Cardiac fibroblast (primary cell): Measurements from ENCODE around the gene CNTNAP2.

Experiments used
- DNase-seq, 2 donors: peaks; one replicate each; pipeline versions ENCODE4 v3.0.0 to v3.0.0-alpha.2; 2010; ENCODE audit warnings: low read depth in 2 of 2
- H3K4me3 ChIP-seq, 2 donors: replicated peaks in 1 of 2; 1 replicate in 1 of 2; 2 replicates in 1 of 2; pipeline ENCODE4 v1.5.1; 2011; ENCODE audit warnings: low read depth in 2 of 2, low read length in 2 of 2, mild to moderate bottlenecking in 2 of 2, moderate library complexity in 1 of 2
- TF ChIP-seq, protein P1 (sequence below): IDR thresholded peaks from one replicate; pipeline ENCODE4 v1.5.1; 2011; ENCODE audit warnings: low read depth, mild to moderate bottlenecking, low read length, inconsistent platforms

CNTNAP2 gene

GRCh38 chr7:147406521-147407135 is 1290.0 kb downstream of the CNTNAP2 start:
- TF ChIP-seq, protein P1, sequence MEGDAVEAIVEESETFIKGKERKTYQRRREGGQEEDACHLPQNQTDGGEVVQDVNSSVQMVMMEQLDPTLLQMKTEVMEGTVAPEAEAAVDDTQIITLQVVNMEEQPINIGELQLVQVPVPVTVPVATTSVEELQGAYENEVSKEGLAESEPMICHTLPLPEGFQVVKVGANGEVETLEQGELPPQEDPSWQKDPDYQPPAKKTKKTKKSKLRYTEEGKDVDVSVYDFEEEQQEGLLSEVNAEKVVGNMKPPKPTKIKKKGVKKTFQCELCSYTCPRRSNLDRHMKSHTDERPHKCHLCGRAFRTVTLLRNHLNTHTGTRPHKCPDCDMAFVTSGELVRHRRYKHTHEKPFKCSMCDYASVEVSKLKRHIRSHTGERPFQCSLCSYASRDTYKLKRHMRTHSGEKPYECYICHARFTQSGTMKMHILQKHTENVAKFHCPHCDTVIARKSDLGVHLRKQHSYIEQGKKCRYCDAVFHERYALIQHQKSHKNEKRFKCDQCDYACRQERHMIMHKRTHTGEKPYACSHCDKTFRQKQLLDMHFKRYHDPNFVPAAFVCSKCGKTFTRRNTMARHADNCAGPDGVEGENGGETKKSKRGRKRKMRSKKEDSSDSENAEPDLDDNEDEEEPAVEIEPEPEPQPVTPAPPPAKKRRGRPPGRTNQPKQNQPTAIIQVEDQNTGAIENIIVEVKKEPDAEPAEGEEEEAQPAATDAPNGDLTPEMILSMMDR: no peak
- no peak overlapping the region for H3K4me3 ChIP-seq
- peak; percentile 40 to 68 for DNase-seq

- H3K4me3 ChIP-seq: no peak overlapping the region
- DNase-seq: no peak
- TF ChIP-seq, protein P1: no peak
These were observed 1294.5 kb downstream of the CNTNAP2 start for GRCh38 chr7:147411096-147411495.

DNA sequence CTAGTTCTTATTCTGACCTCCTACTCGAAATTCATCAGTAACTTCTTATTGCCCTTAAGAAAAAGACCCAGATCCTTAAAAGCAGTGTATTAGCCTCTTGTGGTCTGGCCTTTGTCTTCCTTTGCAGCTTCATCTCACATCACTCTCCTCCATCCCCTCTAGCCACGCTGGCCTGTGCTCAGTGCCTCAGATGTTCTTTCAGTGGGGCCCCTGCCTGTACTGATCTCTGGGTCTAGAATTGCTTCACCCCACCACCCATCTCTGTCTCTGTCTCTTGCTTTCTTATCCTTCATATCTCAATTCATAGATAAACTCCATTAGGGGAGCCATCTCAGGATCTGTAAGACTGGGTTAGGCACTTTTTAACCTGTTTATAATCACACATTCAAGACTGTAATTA is 1295.5 kb downstream of the CNTNAP2 start:
- DNase-seq: no peak
- TF ChIP-seq, protein P1: no peak
- H3K4me3 ChIP-seq: no peak overlapping the region

DNA sequence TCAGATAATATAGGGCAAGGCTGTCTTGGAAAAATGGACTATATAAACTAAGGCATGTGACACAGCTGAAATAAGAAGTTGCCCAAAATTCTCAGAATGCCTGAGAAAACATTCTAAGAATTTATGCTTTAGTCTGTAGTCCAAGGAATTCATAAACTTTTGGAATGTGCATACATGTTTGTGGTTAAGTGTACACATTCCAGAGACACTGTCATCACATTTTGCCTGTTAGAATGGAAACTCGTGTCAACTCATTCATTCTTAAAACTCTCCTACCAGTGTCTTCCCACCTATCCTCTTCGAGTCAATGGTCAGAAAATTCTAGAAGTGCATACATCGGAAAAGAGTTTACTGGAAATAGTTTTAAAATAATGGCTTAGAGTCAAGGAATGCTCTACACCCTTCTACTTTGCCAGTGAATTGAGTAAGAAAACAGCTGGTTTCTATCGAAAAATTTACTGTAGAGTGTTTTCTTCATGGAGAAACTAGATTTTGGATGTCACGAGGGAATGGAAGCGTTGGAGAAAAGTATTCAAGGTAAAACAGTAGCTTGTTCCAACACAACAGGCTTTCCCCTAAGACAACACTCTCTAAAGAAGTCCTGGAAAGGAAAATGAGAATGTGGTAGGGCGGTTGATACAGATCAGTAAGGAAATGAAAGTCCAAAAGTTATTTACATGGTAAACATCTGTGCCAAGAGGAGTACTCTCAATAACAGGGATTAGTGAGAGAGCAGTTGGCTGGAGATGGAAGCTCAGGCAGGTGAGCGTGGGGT is 1296.4 kb downstream of the CNTNAP2 start:
- TF ChIP-seq, protein P1: no peak
- no peak overlapping the region for H3K4me3 ChIP-seq
- DNase-seq: peak; percentile 92 to 95

- H3K4me3 ChIP-seq: no peak overlapping the region
- TF ChIP-seq, protein P1: no peak
These were observed 1296.9 kb downstream of the CNTNAP2 start for GRCh38 chr7:147413557-147413870.

GRCh38 chr7:147415991-147416390 is 1299.4 kb downstream of the CNTNAP2 start:
- H3K4me3 ChIP-seq: no peak overlapping the region
- peak in 1 of 2 donors; percentile 54 for DNase-seq
- TF ChIP-seq, protein P1: no peak

More at GRCh38 chr7:147413557-147413870, 1296.9 kb downstream of the CNTNAP2 start:
- DNase-seq: no peak

DNA sequence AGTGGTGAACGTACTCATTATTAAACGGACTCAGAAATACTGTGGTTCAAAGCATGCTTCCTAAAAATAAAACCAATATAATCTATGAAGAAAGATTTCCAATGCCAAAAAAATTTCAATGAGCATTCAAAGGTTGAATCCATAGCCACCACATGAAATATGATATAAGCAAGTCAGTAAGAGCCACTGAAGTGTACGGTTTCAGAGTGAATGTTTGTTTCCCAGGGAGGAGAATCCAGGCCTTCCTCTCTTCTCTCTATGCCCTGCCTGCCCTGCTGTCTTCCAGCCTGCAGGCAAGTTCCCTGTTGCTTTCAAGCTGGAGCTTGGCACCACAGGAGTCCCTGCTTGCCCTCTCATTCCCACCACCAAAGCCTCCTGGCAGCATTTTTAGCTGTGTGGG is 1302.4 kb downstream of the CNTNAP2 start:
- TF ChIP-seq, protein P1: no peak

More for the DNA sequence above, 1302.4 kb downstream of the CNTNAP2 start:
- DNase-seq: no peak
- H3K4me3 ChIP-seq: no peak overlapping the region
